ENCODE data around the gene GPC6. TPM values are rescaled to one million over a fixed set of nuclear protein-coding genes. Genes with fewer than 3 reads are reported as not detected.

GPC6 gene
- polyA plus RNA-seq, 1 donor from 2014 or later: 9.0 TPM

DNA sequence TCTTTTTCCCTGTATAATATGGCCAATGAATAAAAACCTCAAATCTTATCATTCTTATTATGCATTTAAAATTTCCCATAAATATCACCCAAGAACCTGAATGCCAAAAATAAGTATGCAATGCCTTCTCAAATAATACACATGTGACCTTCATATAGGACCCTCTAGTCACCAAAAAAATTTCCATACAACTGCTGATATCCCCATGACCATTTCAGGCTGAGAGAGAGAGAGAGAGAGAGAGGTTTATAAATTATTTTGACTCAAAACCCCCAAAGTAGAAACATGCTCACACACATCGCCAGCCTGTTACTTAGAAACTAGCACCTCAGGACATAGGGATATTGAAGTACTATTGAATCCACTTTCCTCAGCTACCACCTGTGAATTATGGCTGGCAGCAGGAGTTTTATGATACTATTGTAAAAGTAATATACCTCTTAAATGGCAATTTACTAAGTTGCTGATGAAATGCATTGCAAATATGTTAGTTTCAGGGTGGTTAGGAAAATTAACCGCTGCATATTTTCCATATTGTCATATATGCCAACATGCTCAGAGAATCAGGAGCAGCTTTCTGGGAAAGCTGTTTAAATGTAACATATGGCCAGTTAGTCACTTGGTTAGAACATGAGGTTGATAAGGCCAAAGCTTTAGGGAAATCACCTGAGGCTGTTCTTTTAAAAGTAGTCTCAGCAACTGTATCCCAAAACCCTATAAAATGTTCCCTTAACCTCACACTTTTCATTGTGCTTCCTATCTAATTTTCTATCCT is 1022.0 kb downstream of the GPC6 start:
- Histone ChIP-seq H3K27ac (ENCODE audit: low read length) (no peak overlapping the region), H3K4me3 (ENCODE audit: low read length) (no peak overlapping the region), H3K9ac (ENCODE audit: low read length) (no peak overlapping the region), H3K9me2 (ENCODE audit: insufficient read depth, low read length) (no peaks in the 10 kb centered on the region), H3K4me2 (ENCODE audit: low read length) (no peak overlapping the region), H3K79me2 (replicated peaks; ENCODE audit: insufficient read depth, low read length) (no peaks in the 10 kb centered on the region), H4K20me1 (ENCODE audit: insufficient read depth) (no peaks in the 10 kb centered on the region), H3K27me3 (ENCODE audit: insufficient read depth, low read depth, low read length) (no peaks in the 10 kb centered on the region), H3F3A (ENCODE audit: insufficient read depth, low read length, poor library complexity, severe bottlenecking) (no peaks in the 10 kb centered on the region), H3K36me3 (ENCODE audit: insufficient read depth, low read length) (no peaks in the 10 kb centered on the region), H3K9me3 (ENCODE audit: low read length) (peaks cover 4% of the 10 kb centered on the region), H2AFZ (ENCODE audit: low read depth, low read length) (no peak overlapping the region)
- TF ChIP-seq POLR2AphosphoS5 (IDR thresholded peaks at IDR 0.05) (no peak), EZH2 (IDR thresholded peaks at IDR 0.05; ENCODE audit: borderline replicate concordance, insufficient read depth, low read length, poor library complexity, severe bottlenecking) (no peak), REST (IDR thresholded peaks at IDR 0.05; ENCODE audit: borderline replicate concordance) (no peak), MXI1 (conservative IDR thresholded peaks at IDR 0.05; ENCODE audit: poor library complexity, severe bottlenecking) (no peak), TAF1 (IDR thresholded peaks at IDR 0.05; ENCODE audit: low read depth) (no peak), EP300 (conservative IDR thresholded peaks at IDR 0.05; ENCODE audit: poor library complexity, severe bottlenecking) (no peak), SMC3 (conservative IDR thresholded peaks at IDR 0.05; ENCODE audit: poor library complexity) (no peak), RAD21 (conservative IDR thresholded peaks at IDR 0.05) (no peak)
- TF ChIP-seq, protein P1, sequence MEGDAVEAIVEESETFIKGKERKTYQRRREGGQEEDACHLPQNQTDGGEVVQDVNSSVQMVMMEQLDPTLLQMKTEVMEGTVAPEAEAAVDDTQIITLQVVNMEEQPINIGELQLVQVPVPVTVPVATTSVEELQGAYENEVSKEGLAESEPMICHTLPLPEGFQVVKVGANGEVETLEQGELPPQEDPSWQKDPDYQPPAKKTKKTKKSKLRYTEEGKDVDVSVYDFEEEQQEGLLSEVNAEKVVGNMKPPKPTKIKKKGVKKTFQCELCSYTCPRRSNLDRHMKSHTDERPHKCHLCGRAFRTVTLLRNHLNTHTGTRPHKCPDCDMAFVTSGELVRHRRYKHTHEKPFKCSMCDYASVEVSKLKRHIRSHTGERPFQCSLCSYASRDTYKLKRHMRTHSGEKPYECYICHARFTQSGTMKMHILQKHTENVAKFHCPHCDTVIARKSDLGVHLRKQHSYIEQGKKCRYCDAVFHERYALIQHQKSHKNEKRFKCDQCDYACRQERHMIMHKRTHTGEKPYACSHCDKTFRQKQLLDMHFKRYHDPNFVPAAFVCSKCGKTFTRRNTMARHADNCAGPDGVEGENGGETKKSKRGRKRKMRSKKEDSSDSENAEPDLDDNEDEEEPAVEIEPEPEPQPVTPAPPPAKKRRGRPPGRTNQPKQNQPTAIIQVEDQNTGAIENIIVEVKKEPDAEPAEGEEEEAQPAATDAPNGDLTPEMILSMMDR (IDR thresholded peaks at IDR 0.05; ENCODE audit: poor library complexity, severe bottlenecking): no peak

DNA sequence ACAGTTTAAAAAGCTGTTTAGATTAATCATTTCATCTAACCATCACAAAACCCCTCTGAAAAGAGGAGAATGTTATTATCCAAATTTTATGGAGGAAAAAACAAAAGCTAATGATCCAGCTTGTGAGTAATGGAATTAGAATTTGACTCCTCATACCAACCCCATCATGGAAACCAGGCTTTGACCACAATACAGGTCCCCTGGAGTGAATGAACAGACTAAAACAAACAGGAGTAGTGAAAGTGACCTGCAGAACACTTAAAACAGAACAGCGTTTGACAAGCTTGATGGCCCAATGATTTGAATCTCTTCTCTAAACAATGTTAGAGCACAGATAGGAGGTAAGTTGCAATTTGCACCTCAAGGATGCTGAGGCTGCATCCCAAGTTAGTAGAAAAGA is 1022.9 kb downstream of the GPC6 start:
- Histone ChIP-seq H3K9me3 (ENCODE audit: low read length) (peaks cover 4% of the 10 kb centered on the region), H3F3A (ENCODE audit: insufficient read depth, low read length, poor library complexity, severe bottlenecking) (no peaks in the 10 kb centered on the region), H3K4me2 (ENCODE audit: low read length) (no peak overlapping the region), H3K9me2 (ENCODE audit: insufficient read depth, low read length) (no peaks in the 10 kb centered on the region), H3K27me3 (ENCODE audit: insufficient read depth, low read depth, low read length) (no peaks in the 10 kb centered on the region), H3K4me3 (ENCODE audit: low read length) (no peak overlapping the region), H3K27ac (ENCODE audit: low read length) (no peak overlapping the region), H2AFZ (ENCODE audit: low read depth, low read length) (no peak overlapping the region), H3K36me3 (ENCODE audit: insufficient read depth, low read length) (no peaks in the 10 kb centered on the region), H4K20me1 (ENCODE audit: insufficient read depth) (no peaks in the 10 kb centered on the region), H3K79me2 (replicated peaks; ENCODE audit: insufficient read depth, low read length) (no peaks in the 10 kb centered on the region), H3K9ac (ENCODE audit: low read length) (no peak overlapping the region)
- no peak for TF ChIP-seq POLR2AphosphoS5 (IDR thresholded peaks at IDR 0.05)
- TF ChIP-seq RAD21 (conservative IDR thresholded peaks at IDR 0.05): no peak
- TF ChIP-seq MXI1 (conservative IDR thresholded peaks at IDR 0.05; ENCODE audit: poor library complexity, severe bottlenecking): no peak
- no peak for TF ChIP-seq SMC3 (conservative IDR thresholded peaks at IDR 0.05; ENCODE audit: poor library complexity)
- TF ChIP-seq TAF1 (IDR thresholded peaks at IDR 0.05; ENCODE audit: low read depth): no peak
- no peak for TF ChIP-seq EZH2 (IDR thresholded peaks at IDR 0.05; ENCODE audit: borderline replicate concordance, insufficient read depth, low read length, poor library complexity, severe bottlenecking)
- TF ChIP-seq, protein P1 (IDR thresholded peaks at IDR 0.05; ENCODE audit: poor library complexity, severe bottlenecking): no peak
- TF ChIP-seq EP300 (conservative IDR thresholded peaks at IDR 0.05; ENCODE audit: poor library complexity, severe bottlenecking): no peak
- TF ChIP-seq REST (IDR thresholded peaks at IDR 0.05; ENCODE audit: borderline replicate concordance): no peak

Measured in neural cell (in vitro differentiated cells).